Thyroid gland (tissue), 4 donors: ENCODE results near the gene ARHGAP30. TPM values are rescaled to one million over a fixed set of nuclear protein-coding genes. Genes with fewer than 3 reads are reported as not detected.

ENCODE experiments used
- DNase-seq, 2 donors: peaks; one replicate each; pipeline ENCODE4 v3.0.0-alpha.2; 2019
- H3K27ac ChIP-seq, 3 donors: fragments of 200-600 bp; sonication (generic); 1 replicate in 2 of 3; 2 replicates in 1 of 3; pipeline ENCODE4 v1.5.1; 2016 to 2019; ENCODE audit warnings: mild to moderate bottlenecking in 1 of 3, moderate library complexity in 1 of 3
- H3K27me3 ChIP-seq: fragments of 200-600 bp; sonication (generic); one replicate; pipeline ENCODE4 v1.5.1; 2019
- H3K36me3 ChIP-seq, 2 donors: fragments of 200-600 bp; sonication (generic); one replicate each; pipeline ENCODE4 v1.5.1; 2016 to 2019
- H3K4me1 ChIP-seq, 2 donors: fragments of 200-600 bp; sonication (generic); one replicate each; pipeline ENCODE4 v1.5.1; 2017 to 2019
- H3K4me3 ChIP-seq, 3 donors: fragments of 200-600 bp; sonication (generic); replicated peaks in 1 of 3; 1 replicate in 2 of 3; 2 replicates in 1 of 3; pipeline ENCODE4 v1.5.1; 2016; ENCODE audit warnings: mild to moderate bottlenecking in 1 of 3
- H3K9me3 ChIP-seq: fragments of 200-600 bp; sonication (generic); one replicate; pipeline ENCODE4 v1.5.1; 2017
- CTCF ChIP-seq, 6 experiments: fragments of 200-600 bp in 3 of 6; fragments of 450-650 bp in 3 of 6; sonication (generic) in 3 of 6; IDR thresholded peaks; one replicate each; pipeline ENCODE4 v1.5.1; 2016 to 2019; ENCODE audit warnings: antibody characterized with exemption in 6 of 6, mild to moderate bottlenecking in 2 of 6, inconsistent platforms in 1 of 6, moderate library complexity in 1 of 6
- POLR2A ChIP-seq, 2 donors: fragments of 450-650 bp; IDR thresholded peaks; one replicate each; pipeline ENCODE4 v1.6.1; 2017; ENCODE audit warnings: antibody characterized with exemption in 2 of 2, mild to moderate bottlenecking in 2 of 2, moderate library complexity in 1 of 2
- WGBS, 2 donors: methylation state at CpG; one replicate each; pipeline ENCODE4 v1.1.5; 2017; 5-methylcytosine and 5-hydroxymethylcytosine counted together
- intact Hi-C: fragments of 100-400 bp; cut with DNase I; formaldehyde crosslinking; loops from one replicate; pipeline ENCODE4 v1.15.1; 2023
- total RNA-seq, 4 donors: library from RNA; depleted of rRNA; stranded (reverse); fragments of >200 nt; gene quantifications; one replicate each; pipeline ENCODE4 v1.2.3, GENCODE V29; 2016

Gene ARHGAP30
- total RNA-seq, 4 donors from 2014 or later = 1.4 to 3.5 (median 2.9) TPM

- Histone ChIP-seq H3K4me3 (no peak overlapping the region), H3K9me3 (no peaks in the 10 kb centered on the region), H3K27ac (no peak overlapping the region), H3K27me3 (no peaks in the 10 kb centered on the region), H3K36me3 (no peaks in the 10 kb centered on the region), H3K4me1 (peaks cover 0 to 11% of the 10 kb centered on the region in 2 donors)
- TF ChIP-seq CTCF (IDR thresholded peaks at IDR 0.05) (no peak), POLR2A (IDR thresholded peaks at IDR 0.05) (no peak)
- no peak for DNase-seq
- intact Hi-C loops = no loop called here
- 79 to 82% methylated on average over 2 of the region's 2 CpGs for WGBS, 2 donors
Observed at GRCh38 chr1:161082483-161082882, 12.8 kb upstream of the ARHGAP30 start.

- WGBS, 2 donors = 76 to 77% methylated on average over 5 of the region's 5 CpGs
- Histone ChIP-seq H3K9me3 (no peaks in the 10 kb centered on the region), H3K4me3 (no peak overlapping the region), H3K27ac (no peak overlapping the region), H3K4me1 (peaks cover 0 to 11% of the 10 kb centered on the region in 2 donors), H3K27me3 (no peaks in the 10 kb centered on the region), H3K36me3 (no peaks in the 10 kb centered on the region)
- intact Hi-C loops = no loop called here
- no peak for TF ChIP-seq CTCF (IDR thresholded peaks at IDR 0.05)
- TF ChIP-seq POLR2A (IDR thresholded peaks at IDR 0.05) = no peak
- no peak for DNase-seq
Observed at GRCh38 chr1:161081519-161081918, 11.8 kb upstream of the ARHGAP30 start.

- H3K27me3 ChIP-seq = no peaks in the 10 kb centered on the region
- TF ChIP-seq POLR2A (IDR thresholded peaks at IDR 0.05) (no peak), CTCF (IDR thresholded peaks at IDR 0.05) (no peak)
- WGBS, 2 donors = 77 to 85% methylated on average over 5 of the region's 5 CpGs
- no peak for DNase-seq
- no peak overlapping the region for H3K4me3 ChIP-seq
- peaks cover 0 to 11% of the 10 kb centered on the region in 2 donors for H3K4me1 ChIP-seq
- H3K9me3 ChIP-seq = no peaks in the 10 kb centered on the region
- no peaks in the 10 kb centered on the region for H3K36me3 ChIP-seq
- intact Hi-C loops = no loop called here
- no peak overlapping the region for H3K27ac ChIP-seq
Observed at GRCh38 chr1:161080441-161081405, 11.0 kb upstream of the ARHGAP30 start.

- WGBS, 2 donors = 58% methylated on average over 38 to 41 of the region's 41 CpGs
- no peaks in the 10 kb centered on the region for H3K9me3 ChIP-seq
- DNase-seq = no peak
- no peak overlapping the region for H3K4me3 ChIP-seq
- no peak overlapping the region for H3K27ac ChIP-seq
- H3K27me3 ChIP-seq = no peaks in the 10 kb centered on the region
- TF ChIP-seq POLR2A (IDR thresholded peaks at IDR 0.05) (no peak), CTCF (IDR thresholded peaks at IDR 0.05) (no peak)
- no peaks in the 10 kb centered on the region for H3K36me3 ChIP-seq
- intact Hi-C loops = no loop called here
- peaks cover 0 to 11% of the 10 kb centered on the region in 2 donors for H3K4me1 ChIP-seq
Observed at GRCh38 chr1:161079436-161080110, 9.9 kb upstream of the ARHGAP30 start.

- intact Hi-C loops = no loop called here
- Histone ChIP-seq H3K4me3 (no peak overlapping the region), H3K36me3 (no peaks in the 10 kb centered on the region), H3K9me3 (no peaks in the 10 kb centered on the region), H3K27ac (no peak overlapping the region), H3K4me1 (no peaks in the 10 kb centered on the region), H3K27me3 (no peaks in the 10 kb centered on the region)
- no peak for DNase-seq
- TF ChIP-seq CTCF (IDR thresholded peaks at IDR 0.05) (no peak), POLR2A (IDR thresholded peaks at IDR 0.05) (no peak)
- 87 to 88% methylated on average over 3 to 9 of the region's 9 CpGs for WGBS, 2 donors
Observed at GRCh38 chr1:161077426-161077825, 7.7 kb upstream of the ARHGAP30 start.
